ENCODE data around the gene GPLD1.

- TF ChIP-seq CTCF (IDR thresholded peaks at IDR 0.05) (no peak), POLR2A (IDR thresholded peaks at IDR 0.05) (no peak)
These were observed 10.5 kb downstream of the GPLD1 start for GRCh38 chr6:24478903-24479302.
